ENCODE data around the gene GPRC5C.

GRCh38 chr17:74385201-74385600 is 46.7 kb upstream of the GPRC5C start:
- TF ChIP-seq, protein P1, sequence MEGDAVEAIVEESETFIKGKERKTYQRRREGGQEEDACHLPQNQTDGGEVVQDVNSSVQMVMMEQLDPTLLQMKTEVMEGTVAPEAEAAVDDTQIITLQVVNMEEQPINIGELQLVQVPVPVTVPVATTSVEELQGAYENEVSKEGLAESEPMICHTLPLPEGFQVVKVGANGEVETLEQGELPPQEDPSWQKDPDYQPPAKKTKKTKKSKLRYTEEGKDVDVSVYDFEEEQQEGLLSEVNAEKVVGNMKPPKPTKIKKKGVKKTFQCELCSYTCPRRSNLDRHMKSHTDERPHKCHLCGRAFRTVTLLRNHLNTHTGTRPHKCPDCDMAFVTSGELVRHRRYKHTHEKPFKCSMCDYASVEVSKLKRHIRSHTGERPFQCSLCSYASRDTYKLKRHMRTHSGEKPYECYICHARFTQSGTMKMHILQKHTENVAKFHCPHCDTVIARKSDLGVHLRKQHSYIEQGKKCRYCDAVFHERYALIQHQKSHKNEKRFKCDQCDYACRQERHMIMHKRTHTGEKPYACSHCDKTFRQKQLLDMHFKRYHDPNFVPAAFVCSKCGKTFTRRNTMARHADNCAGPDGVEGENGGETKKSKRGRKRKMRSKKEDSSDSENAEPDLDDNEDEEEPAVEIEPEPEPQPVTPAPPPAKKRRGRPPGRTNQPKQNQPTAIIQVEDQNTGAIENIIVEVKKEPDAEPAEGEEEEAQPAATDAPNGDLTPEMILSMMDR (IDR thresholded peaks at IDR 0.05): no peak
- no peak for TF ChIP-seq EZH2 (IDR thresholded peaks at IDR 0.05; ENCODE audit: borderline replicate concordance, insufficient read depth, low read depth, low read length, poor library complexity, severe bottlenecking)

All from B cell (primary cell).